GM12864 (cell line): ENCODE results near the gene C20orf96.

ENCODE experiments used
- DNase-seq: peaks from one replicate; pipeline ENCODE4 v3.0.0-alpha.2; 2011; ENCODE audit warnings: low read depth
- H3K4me3 ChIP-seq: 2 replicates; pipeline ENCODE4 v1.5.1; 2011; ENCODE audit warnings: mild to moderate bottlenecking, low read depth, low read length, control low read depth
- TF ChIP-seq, protein P1 (sequence below): IDR thresholded peaks from 2 replicates; pipeline ENCODE4 v1.5.1; 2011; ENCODE audit warnings: low read depth, mild to moderate bottlenecking, moderate library complexity, low read length, control low read depth, inconsistent platforms; ENCODE audit errors: missing control alignments

The C20orf96 gene

GRCh38 chr20:324177-325044 is 33.9 kb upstream of the C20orf96 start:
- TF ChIP-seq, protein P1, sequence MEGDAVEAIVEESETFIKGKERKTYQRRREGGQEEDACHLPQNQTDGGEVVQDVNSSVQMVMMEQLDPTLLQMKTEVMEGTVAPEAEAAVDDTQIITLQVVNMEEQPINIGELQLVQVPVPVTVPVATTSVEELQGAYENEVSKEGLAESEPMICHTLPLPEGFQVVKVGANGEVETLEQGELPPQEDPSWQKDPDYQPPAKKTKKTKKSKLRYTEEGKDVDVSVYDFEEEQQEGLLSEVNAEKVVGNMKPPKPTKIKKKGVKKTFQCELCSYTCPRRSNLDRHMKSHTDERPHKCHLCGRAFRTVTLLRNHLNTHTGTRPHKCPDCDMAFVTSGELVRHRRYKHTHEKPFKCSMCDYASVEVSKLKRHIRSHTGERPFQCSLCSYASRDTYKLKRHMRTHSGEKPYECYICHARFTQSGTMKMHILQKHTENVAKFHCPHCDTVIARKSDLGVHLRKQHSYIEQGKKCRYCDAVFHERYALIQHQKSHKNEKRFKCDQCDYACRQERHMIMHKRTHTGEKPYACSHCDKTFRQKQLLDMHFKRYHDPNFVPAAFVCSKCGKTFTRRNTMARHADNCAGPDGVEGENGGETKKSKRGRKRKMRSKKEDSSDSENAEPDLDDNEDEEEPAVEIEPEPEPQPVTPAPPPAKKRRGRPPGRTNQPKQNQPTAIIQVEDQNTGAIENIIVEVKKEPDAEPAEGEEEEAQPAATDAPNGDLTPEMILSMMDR = peak; percentile 50
- H3K4me3 ChIP-seq = peak overlapping the region; percentile 86
- DNase-seq = peak; percentile 59

- H3K4me3 ChIP-seq = no peak overlapping the region
- no peak for DNase-seq
- TF ChIP-seq, protein P1 = no peak
These were observed 25.9 kb upstream of the C20orf96 start for GRCh38 chr20:316316-317068.

- H3K4me3 ChIP-seq = no peak overlapping the region
- TF ChIP-seq, protein P1 = no peak
- DNase-seq = no peak
These were observed 23.4 kb upstream of the C20orf96 start for GRCh38 chr20:313948-314347.

- no peak for DNase-seq
- no peak overlapping the region for H3K4me3 ChIP-seq
- TF ChIP-seq, protein P1 = no peak
These were observed 22.9 kb upstream of the C20orf96 start for GRCh38 chr20:313402-313801.

GRCh38 chr20:312866-313265 is 22.3 kb upstream of the C20orf96 start:
- TF ChIP-seq, protein P1 = no peak
- H3K4me3 ChIP-seq = no peak overlapping the region
- no peak for DNase-seq

- DNase-seq = no peak
- H3K4me3 ChIP-seq = no peak overlapping the region
- TF ChIP-seq, protein P1 = no peak
These were observed 21.5 kb upstream of the C20orf96 start for GRCh38 chr20:312067-312466.
